ENCODE measurements around the gene MITF. TPM values are rescaled to one million over a fixed set of nuclear protein-coding genes. Genes with fewer than 3 reads are reported as not detected.

The MITF gene
- total RNA-seq, 1 experiment from 2014 or later, result 1.9 TPM

GRCh38 chr3:69811452-69812401, 72.5 kb downstream of the MITF start:
- POLR2A ChIA-PET, result no interaction called here
- H3K27ac ChIP-seq (ENCODE audit: low read depth, low read length), result no peak overlapping the region
- no peak overlapping the region for H2AFZ ChIP-seq (ENCODE audit: low read depth, low read length, poor library complexity, severe bottlenecking)
- no peak overlapping the region for H3K9ac ChIP-seq (ENCODE audit: low read length)
- H3K79me2 ChIP-seq (ENCODE audit: insufficient read depth, low read length), result no peaks in the 10 kb centered on the region
- CTCF ChIA-PET, result no interaction called here
- DNase-seq (ENCODE audit: low read depth, low spot score), result no peak
- no peaks in the 10 kb centered on the region for H3K4me1 ChIP-seq (ENCODE audit: control insufficient read depth in 1 of 2, insufficient read depth in 2 of 2, low read length in 2 of 2)
- RAD21 ChIA-PET (ENCODE audit: low non-redundant PET in 1 of 2, low total read pairs in 2 of 2, uncharacterized antibody in 2 of 2, unreplicated experiment in 2 of 2), result no interaction called here
- no peaks in the 10 kb centered on the region for H3K36me3 ChIP-seq (ENCODE audit: control insufficient read depth in 1 of 2, insufficient read depth in 2 of 2, low read length in 2 of 2)
- H3K4me3 ChIP-seq (replicated peaks in 1 of 2; ENCODE audit: low read depth in 1 of 2, low read length in 2 of 2), result no peak overlapping the region
- H3K4me2 ChIP-seq (ENCODE audit: low read length), result no peak overlapping the region
- no peaks in the 10 kb centered on the region for H3K9me3 ChIP-seq (ENCODE audit: control insufficient read depth in 1 of 2, insufficient read depth in 1 of 2, low read depth in 1 of 2, low read length in 2 of 2)
- no TSS peak for BruUV-seq (replicated peaks)
- ATAC-seq, result no peak
- intact Hi-C loops (cut with micrococcal nuclease), result no loop called here
- H4K20me1 ChIP-seq (ENCODE audit: insufficient read depth), result no peaks in the 10 kb centered on the region
- H3K27me3 ChIP-seq (ENCODE audit: insufficient read depth, low read length), result no peaks in the 10 kb centered on the region
- H3K9me2 ChIP-seq (ENCODE audit: insufficient read depth), result no peaks in the 10 kb centered on the region
- TF ChIP-seq CTCF (IDR thresholded peaks at IDR 0.05 in 2 of 3, conservative IDR thresholded peaks at IDR 0.05 in 1 of 3; ENCODE audit: borderline replicate concordance in 1 of 3, insufficient read depth in 1 of 3, low read depth in 2 of 3, low read length in 2 of 3) (no peak), EZH2 (IDR thresholded peaks at IDR 0.05) (no peak), SRF (IDR thresholded peaks at IDR 0.05; ENCODE audit: low read depth) (no peak), CEBPB (IDR thresholded peaks at IDR 0.05; ENCODE audit: low read depth) (no peak), POLR2A (IDR thresholded peaks at IDR 0.05; ENCODE audit: borderline replicate concordance, extremely low read depth, insufficient read depth, insufficient read length) (no peak), SIN3A (IDR thresholded peaks at IDR 0.05; ENCODE audit: low read depth) (no peak), EGR1 (IDR thresholded peaks at IDR 0.05; ENCODE audit: low read depth) (no peak), ZFX (IDR thresholded peaks at IDR 0.05) (no peak), ZBTB33 (IDR thresholded peaks at IDR 0.05; ENCODE audit: extremely low read depth, insufficient replicate concordance, low read length) (no peak)

Data from HCT116 (cell line).